ENCODE results near the gene FBXL16.
A peak's percentile ranks its signal among the peaks of the same experiment; 100 is the strongest.

The FBXL16 gene

GRCh38 chr16:711548-712320, 6.1 kb upstream of the FBXL16 start:
- CTCF ChIA-PET: interaction anchor here (0.7 to 8.3 kb wide), 21 partner anchors 9 to 485 kb away, joined by 3 to 169 read pairs (median 4); partner anchors contain the start of genes ANTKMT, CCDC78, CHTF18 and CIAO3
- TF ChIP-seq, protein P1, sequence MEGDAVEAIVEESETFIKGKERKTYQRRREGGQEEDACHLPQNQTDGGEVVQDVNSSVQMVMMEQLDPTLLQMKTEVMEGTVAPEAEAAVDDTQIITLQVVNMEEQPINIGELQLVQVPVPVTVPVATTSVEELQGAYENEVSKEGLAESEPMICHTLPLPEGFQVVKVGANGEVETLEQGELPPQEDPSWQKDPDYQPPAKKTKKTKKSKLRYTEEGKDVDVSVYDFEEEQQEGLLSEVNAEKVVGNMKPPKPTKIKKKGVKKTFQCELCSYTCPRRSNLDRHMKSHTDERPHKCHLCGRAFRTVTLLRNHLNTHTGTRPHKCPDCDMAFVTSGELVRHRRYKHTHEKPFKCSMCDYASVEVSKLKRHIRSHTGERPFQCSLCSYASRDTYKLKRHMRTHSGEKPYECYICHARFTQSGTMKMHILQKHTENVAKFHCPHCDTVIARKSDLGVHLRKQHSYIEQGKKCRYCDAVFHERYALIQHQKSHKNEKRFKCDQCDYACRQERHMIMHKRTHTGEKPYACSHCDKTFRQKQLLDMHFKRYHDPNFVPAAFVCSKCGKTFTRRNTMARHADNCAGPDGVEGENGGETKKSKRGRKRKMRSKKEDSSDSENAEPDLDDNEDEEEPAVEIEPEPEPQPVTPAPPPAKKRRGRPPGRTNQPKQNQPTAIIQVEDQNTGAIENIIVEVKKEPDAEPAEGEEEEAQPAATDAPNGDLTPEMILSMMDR (IDR thresholded peaks at IDR 0.05; ENCODE audit: control extremely low read depth, extremely low read depth, low read depth, missing control alignments): peak; percentile 91
- peak; percentile 91 for DNase-seq (ENCODE audit: extremely low spot score)
- POLR2A ChIA-PET: no interaction called here

- TF ChIP-seq, protein P1 (IDR thresholded peaks at IDR 0.05; ENCODE audit: control extremely low read depth, extremely low read depth, low read depth, missing control alignments): no peak
- ChIA-PET CTCF (interaction anchor here (1.9 to 8.3 kb wide), 4 partner anchors 12 to 346 kb away, joined by 6 to 169 read pairs (median 34); partner anchors contain the start of genes ANTKMT, CCDC78, CHTF18 and HAGHL), POLR2A (no interaction called here)
- no peak for DNase-seq (ENCODE audit: extremely low spot score)
Observed at GRCh38 chr16:711084-711483, 5.5 kb upstream of the FBXL16 start.

DNA sequence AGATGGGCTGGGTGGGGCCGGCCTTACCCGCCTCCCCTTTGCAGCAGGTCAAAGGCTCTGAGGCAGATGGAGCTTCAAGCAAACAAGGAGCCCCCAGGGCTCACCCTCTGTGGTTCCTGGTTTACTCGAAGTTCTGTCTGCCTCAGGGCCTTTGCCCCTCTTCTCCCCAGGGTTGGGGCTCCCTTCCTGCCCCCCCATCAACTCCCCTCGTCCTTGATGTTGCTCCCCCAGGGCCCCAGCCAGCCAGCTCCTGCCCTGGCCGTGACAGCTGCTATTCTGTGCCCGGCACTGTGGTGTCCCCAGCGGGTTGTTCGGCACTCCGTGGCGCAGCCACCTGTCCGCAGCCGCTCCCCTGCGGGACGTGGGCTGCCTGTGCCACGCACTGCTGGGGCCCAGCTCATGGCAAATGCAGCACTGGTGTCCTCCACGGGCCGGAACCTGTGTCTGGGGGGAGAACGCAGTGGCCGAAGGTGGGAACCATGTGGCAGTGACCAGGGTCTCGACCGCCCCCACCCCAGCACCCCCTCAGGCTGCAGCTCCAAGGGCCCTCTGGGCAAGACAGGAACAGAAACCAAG, 5.0 kb upstream of the FBXL16 start:
- TF ChIP-seq, protein P1 (IDR thresholded peaks at IDR 0.05; ENCODE audit: control extremely low read depth, extremely low read depth, low read depth, missing control alignments): no peak
- POLR2A ChIA-PET: interaction anchor here (0.5 kb wide), 1 partner anchor 375 kb away, joined by 3 read pairs; no protein-coding TSS in a partner anchor
- CTCF ChIA-PET: interaction anchor here (1.9 to 8.3 kb wide), 4 partner anchors 13 to 347 kb away, joined by 6 to 169 read pairs (median 34); partner anchors contain the start of genes ANTKMT, CCDC78, CHTF18 and HAGHL
- DNase-seq (ENCODE audit: extremely low spot score): no peak

DNA sequence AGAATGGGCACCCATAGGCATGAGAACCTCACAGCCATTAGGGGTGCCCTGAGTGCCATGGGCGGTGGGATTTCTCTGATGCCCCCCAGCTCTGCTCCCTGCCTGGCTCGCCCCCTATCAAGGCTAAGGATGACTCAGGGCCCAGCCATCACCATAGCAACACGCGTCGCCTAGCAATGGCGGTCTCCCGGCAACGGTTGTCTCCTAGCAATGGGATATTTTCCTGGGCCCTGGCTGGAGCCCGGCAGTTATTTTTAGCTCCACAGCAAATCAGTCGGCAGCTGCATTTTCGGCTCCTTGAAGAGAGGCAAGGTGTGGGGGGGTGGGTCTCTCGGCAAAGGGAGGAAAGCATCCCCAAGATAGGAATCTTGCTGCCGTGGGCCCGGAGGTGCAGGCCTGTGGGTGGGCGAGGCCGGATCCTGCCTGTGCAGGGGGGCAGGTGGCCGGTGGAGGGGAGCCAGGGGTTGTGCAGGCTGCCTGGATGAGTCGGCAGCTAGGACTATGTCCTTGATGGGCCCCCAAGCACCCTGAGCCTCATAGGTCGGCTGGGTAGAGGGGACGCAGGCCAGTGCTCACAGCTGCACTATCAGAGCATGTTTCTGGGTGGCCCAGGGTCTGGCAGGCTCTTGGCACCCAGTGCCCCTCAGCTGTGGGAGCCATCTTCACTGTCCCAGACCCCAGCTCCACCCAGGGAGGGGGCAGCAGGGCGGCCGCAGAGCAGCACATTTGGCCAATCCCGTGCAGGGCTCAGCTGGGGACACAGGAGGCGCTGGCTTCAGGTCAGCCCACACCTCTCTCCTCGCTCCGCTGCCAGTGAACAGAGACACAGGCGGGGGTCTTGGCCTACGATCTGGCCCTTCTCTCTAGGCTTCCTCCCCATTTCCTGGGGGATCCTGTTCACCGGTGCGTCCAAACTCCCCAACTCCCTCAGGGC, 4.2 kb upstream of the FBXL16 start:
- CTCF ChIA-PET: interaction anchor here (1.9 to 8.3 kb wide), 3 partner anchors 14 to 348 kb away, joined by 6 to 169 read pairs (median 59); partner anchors contain the start of genes ANTKMT, CCDC78, CHTF18 and HAGHL

GRCh38 chr16:708959-709358, 3.4 kb upstream of the FBXL16 start:
- CTCF ChIA-PET: interaction anchor here (1.6 to 8.3 kb wide), 2 partner anchors 12 to 75 kb away, joined by 8 to 169 read pairs; partner anchors contain the start of genes ANTKMT, CHTF18 and RPUSD1
- POLR2A ChIA-PET: no interaction called here
- TF ChIP-seq, protein P1 (IDR thresholded peaks at IDR 0.05; ENCODE audit: control extremely low read depth, extremely low read depth, low read depth, missing control alignments): no peak
- no peak for DNase-seq (ENCODE audit: extremely low spot score)

More for the DNA sequence above, 4.2 kb upstream of the FBXL16 start:
- TF ChIP-seq, protein P1 (IDR thresholded peaks at IDR 0.05; ENCODE audit: control extremely low read depth, extremely low read depth, low read depth, missing control alignments): no peak
- POLR2A ChIA-PET: no interaction called here
- DNase-seq (ENCODE audit: extremely low spot score): no peak
